ENCODE results near the gene UBAC2.

The UBAC2 gene

GRCh38 chr13:99339230-99339721 lies 138.6 kb downstream of the UBAC2 start:
- Histone ChIP-seq H3K4me3 (IDR thresholded peaks at IDR 0.05; ENCODE audit: insufficient read depth, low read depth, low read length) (no peak overlapping the region), H2AFZ (ENCODE audit: low read depth) (no peak overlapping the region), H3K27me3 (ENCODE audit: insufficient read depth, low read depth) (no peaks in the 10 kb centered on the region), H3K79me2 (ENCODE audit: insufficient read depth, low read depth) (no peaks in the 10 kb centered on the region), H3K9ac (no peak overlapping the region), H3K27ac (no peak overlapping the region), H4K20me1 (ENCODE audit: insufficient read depth) (no peaks in the 10 kb centered on the region), H3K4me1 (ENCODE audit: low read depth, poor library complexity, severe bottlenecking) (peaks cover 26% of the 10 kb centered on the region), H3K36me3 (ENCODE audit: insufficient read depth) (no peaks in the 10 kb centered on the region), H3K4me2 (peak overlapping the region; percentile 7; the same call in 1 of the 2 replicates)
- no peak for TF ChIP-seq CTCF (conservative IDR thresholded peaks at IDR 0.05; ENCODE audit: low read depth, low read length)

GRCh38 chr13:99339736-99340397 lies 139.2 kb downstream of the UBAC2 start:
- H3K79me2 ChIP-seq (ENCODE audit: insufficient read depth, low read depth) = no peaks in the 10 kb centered on the region
- H3K4me2 ChIP-seq = peak overlapping the region; percentile 7; the same call in 1 of the 2 replicates
- H3K4me3 ChIP-seq (IDR thresholded peaks at IDR 0.05; ENCODE audit: insufficient read depth, low read depth, low read length) = no peak overlapping the region
- no peak for TF ChIP-seq CTCF (conservative IDR thresholded peaks at IDR 0.05; ENCODE audit: low read depth, low read length)
- peaks cover 26% of the 10 kb centered on the region for H3K4me1 ChIP-seq (ENCODE audit: low read depth, poor library complexity, severe bottlenecking)
- H3K9ac ChIP-seq = no peak overlapping the region
- H3K27ac ChIP-seq = no peak overlapping the region
- H4K20me1 ChIP-seq (ENCODE audit: insufficient read depth) = no peaks in the 10 kb centered on the region
- no peaks in the 10 kb centered on the region for H3K27me3 ChIP-seq (ENCODE audit: insufficient read depth, low read depth)
- no peaks in the 10 kb centered on the region for H3K36me3 ChIP-seq (ENCODE audit: insufficient read depth)
- H2AFZ ChIP-seq (ENCODE audit: low read depth) = no peak overlapping the region

GRCh38 chr13:99340638-99341037 lies 140.0 kb downstream of the UBAC2 start:
- H3K79me2 ChIP-seq (ENCODE audit: insufficient read depth, low read depth) = no peaks in the 10 kb centered on the region
- H3K4me2 ChIP-seq = no peak overlapping the region
- no peak overlapping the region for H3K27ac ChIP-seq
- H2AFZ ChIP-seq (ENCODE audit: low read depth) = no peak overlapping the region
- no peak for TF ChIP-seq CTCF (conservative IDR thresholded peaks at IDR 0.05; ENCODE audit: low read depth, low read length)
- no peaks in the 10 kb centered on the region for H3K27me3 ChIP-seq (ENCODE audit: insufficient read depth, low read depth)
- H3K4me3 ChIP-seq (IDR thresholded peaks at IDR 0.05; ENCODE audit: insufficient read depth, low read depth, low read length) = no peak overlapping the region
- H3K36me3 ChIP-seq (ENCODE audit: insufficient read depth) = no peaks in the 10 kb centered on the region
- H4K20me1 ChIP-seq (ENCODE audit: insufficient read depth) = no peaks in the 10 kb centered on the region
- H3K4me1 ChIP-seq (ENCODE audit: low read depth, poor library complexity, severe bottlenecking) = peaks cover 26% of the 10 kb centered on the region
- no peak overlapping the region for H3K9ac ChIP-seq

- Histone ChIP-seq H3K4me1 (ENCODE audit: low read depth, poor library complexity, severe bottlenecking) (peaks cover 26% of the 10 kb centered on the region), H3K79me2 (ENCODE audit: insufficient read depth, low read depth) (no peaks in the 10 kb centered on the region), H2AFZ (ENCODE audit: low read depth) (no peak overlapping the region), H3K9ac (no peak overlapping the region), H3K27ac (no peak overlapping the region), H3K36me3 (ENCODE audit: insufficient read depth) (no peaks in the 10 kb centered on the region), H3K27me3 (ENCODE audit: insufficient read depth, low read depth) (no peaks in the 10 kb centered on the region), H3K4me3 (IDR thresholded peaks at IDR 0.05; ENCODE audit: insufficient read depth, low read depth, low read length) (no peak overlapping the region), H3K4me2 (no peak overlapping the region), H4K20me1 (ENCODE audit: insufficient read depth) (no peaks in the 10 kb centered on the region)
- TF ChIP-seq CTCF (conservative IDR thresholded peaks at IDR 0.05; ENCODE audit: low read depth, low read length) = no peak
These were observed 141.5 kb downstream of the UBAC2 start for GRCh38 chr13:99341969-99342722.
